Stimulated activated CD4-positive, alpha-beta T cell treated with anti-CD3 and anti-CD28 coated beads, TNF-alpha, amount 100 ng/mL, for 1 hour (primary cell): Measurements from ENCODE around the gene CBLB.
"Not testable (repeated sequence)": the region's sequence is repeated elsewhere in the genome, so short reads cannot be mapped to it uniquely, and the experiment has no call there.

Experiments
- DNase-seq, 3 donors: peaks; one replicate each; pipeline ENCODE4 v3.0.0-alpha.2; 2020; ENCODE audit warnings: low read depth in 3 of 3, low spot score in 1 of 3

CBLB gene

DNA sequence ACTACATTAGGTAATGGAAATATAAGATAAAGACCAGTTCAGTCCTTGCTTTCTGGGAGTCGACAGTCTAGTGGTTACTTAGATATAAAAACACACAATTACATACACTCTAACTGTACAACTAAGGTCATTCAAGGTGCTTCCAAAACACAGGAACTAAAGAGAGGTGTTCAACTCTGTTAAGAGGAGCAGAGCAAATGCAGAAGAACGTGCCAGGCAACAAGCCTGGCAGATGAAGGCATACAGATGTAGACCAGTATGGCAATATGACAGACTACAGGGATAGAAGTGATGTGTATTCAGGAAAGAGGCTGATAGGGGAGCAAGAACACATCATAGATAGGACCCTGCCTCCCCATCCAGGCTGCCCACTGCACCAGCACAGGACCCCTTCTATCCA, 78.3 kb downstream of the CBLB start:
- no peak for DNase-seq

DNA sequence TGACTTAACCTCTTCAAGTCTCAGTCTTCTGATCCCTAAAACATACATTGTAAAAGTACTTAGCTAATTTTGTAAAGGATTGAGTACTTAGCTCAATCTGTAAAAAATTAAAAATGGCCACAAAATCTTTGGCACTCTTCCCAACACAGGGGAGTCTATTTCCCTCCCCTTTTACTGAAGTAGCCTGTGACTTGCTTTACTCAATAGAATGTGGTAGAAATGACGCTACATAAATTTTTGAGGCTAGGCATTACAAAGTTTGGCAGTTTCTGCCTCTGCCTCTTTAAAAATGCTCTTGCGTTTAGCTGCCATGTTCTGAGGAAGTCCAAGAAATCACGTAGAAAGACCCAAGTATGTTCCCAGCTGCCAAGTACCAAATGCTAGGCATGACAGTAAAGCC, 80.2 kb downstream of the CBLB start:
- DNase-seq: no peak

DNA sequence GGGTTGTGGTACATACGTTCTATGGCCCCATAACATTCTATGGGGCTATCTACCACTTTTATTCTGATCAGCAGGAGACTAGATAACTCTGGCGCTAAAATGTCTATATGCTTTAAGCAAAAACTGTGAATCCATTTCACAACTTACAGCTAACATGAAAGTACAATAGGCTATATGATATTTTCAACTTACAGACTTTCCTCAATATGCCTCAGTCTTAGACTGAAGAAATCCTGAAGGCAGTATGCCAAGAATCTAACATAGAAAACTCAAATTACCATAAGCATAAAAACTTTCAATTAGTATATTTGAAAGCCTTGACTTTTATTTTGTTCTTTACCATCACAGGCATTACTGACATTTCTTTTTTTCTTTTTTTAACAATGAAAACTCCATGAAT, 81.4 kb downstream of the CBLB start:
- DNase-seq: no peak

DNA sequence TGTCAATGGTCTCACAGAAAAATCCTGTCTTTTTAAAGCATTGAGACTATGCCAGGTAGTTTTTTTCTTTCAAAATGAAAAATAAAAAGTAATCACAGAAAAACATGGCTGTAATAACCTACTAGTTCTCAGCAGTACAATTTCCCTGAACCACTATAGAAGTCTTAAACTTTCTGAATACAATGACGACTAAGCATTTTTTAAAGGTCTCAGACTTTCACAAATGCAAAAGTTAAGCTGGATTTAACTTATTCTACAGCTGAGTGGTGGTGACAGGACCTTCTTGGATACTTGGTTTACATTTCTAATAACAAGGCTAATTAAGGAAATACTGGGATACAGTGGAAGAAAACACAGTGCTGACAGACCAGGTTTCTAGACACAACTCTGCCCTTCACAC, 81.8 kb downstream of the CBLB start:
- no peak for DNase-seq

DNA sequence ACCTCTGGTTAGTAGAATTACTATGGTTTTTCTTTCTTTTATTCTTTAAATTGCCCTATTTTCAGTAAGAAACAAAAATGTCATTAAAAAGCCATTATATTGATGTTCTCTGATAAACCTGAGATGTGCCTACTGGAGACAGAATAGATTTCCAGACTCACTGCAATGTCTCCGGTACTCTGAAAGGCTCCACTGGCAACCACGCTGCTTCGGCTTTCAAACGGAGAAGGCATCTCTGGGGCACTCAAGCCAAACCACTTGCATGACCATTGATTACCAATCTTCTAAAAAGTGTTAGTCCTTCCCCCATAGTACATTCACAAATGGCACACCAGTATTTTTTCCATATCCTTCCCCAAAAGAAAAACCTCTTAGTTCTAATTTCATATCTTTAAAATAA, 82.6 kb downstream of the CBLB start:
- DNase-seq: no peak

DNA sequence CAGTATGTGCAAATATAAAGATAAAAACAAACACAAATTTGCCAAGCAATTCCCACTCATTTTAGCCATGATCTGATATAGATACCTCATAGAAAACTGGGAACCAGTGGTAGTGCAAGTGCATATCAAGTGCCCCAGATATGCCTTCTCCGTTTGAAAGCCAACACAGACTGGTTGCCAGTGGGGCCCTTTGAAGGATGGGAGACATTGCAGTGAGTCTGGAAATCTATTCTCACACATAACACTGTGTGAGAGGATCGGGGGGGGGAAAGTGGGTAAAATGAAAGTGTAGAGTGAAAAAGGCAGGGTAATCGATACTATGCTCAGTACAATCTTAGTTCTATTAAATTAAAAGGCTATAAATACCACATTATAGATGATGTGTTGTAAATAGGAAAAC, 83.0 kb downstream of the CBLB start:
- no peak for DNase-seq

DNA sequence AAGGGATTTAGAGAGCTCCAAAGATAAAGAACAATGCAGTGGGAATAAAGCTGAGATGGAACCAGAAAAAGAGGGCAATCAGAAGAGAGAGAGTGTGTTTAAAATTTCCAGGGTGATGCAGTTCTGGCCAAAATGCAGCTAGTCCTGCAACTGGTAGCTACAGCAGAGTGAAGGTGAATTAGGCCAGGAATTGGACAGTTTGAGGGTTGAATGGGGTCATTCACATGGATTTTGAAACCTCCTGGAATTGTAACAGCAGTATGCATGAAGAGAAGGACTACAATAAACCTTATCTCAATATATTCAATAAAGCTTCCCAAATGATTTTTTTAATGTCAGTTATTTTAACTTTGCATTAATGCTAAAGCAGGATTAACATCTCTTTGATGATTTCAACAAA, 85.2 kb downstream of the CBLB start:
- DNase-seq: no peak

DNA sequence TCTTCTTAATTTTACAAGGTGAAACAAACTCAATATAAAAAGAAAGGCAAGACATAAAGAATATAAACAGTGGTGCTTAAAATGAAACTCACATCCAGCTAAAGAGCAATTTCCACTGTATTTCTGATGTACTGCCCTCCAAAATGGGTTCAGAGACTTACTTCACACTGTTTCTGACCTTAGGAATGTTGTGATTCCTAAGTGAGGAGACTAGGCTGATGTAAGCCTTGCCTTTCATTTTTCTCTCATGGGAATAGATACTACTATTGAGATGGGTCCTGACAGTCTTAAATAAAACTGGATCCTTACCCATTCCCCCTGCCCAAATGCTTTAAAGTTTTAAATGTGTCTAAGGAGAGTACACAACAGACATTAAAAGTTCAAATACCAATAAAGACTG, 86.9 kb downstream of the CBLB start:
- no peak for DNase-seq

DNA sequence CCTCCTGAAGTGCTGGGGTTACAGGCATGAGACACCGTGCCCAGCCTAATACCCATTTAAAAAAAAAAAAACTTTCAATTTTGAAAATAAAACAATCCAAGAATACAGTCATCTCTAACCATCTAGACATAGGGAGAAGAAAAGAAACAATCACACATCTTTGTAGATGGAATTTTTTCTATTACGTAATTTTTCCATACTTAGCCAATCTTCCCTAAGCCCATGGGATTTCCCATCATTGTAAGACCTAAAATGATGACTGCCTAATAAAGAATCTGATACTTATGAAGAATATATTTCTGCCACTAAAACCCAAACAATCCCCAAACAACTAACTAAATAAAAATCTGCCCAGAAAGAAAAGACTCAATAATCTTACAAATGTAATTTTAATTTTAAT, 88.7 kb downstream of the CBLB start:
- no peak for DNase-seq

DNA sequence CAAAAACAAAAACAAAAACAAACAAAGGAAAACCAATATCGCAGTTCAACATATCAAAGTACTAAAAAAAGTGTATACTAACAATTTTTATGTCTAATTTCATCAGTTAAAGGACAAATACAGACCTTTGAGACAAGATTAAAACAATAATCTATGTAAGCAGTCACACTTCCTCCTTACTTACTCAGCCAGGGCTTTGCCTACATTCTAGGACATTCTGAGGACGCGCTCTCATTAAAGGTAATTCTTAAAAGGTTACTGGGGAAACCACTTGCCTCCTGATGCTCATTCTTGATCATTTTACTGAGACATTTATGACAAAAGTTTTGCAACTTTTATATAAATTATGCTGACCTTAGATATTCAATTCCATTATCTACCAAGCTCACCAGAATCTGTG, 93.4 kb downstream of the CBLB start:
- no peak for DNase-seq

DNA sequence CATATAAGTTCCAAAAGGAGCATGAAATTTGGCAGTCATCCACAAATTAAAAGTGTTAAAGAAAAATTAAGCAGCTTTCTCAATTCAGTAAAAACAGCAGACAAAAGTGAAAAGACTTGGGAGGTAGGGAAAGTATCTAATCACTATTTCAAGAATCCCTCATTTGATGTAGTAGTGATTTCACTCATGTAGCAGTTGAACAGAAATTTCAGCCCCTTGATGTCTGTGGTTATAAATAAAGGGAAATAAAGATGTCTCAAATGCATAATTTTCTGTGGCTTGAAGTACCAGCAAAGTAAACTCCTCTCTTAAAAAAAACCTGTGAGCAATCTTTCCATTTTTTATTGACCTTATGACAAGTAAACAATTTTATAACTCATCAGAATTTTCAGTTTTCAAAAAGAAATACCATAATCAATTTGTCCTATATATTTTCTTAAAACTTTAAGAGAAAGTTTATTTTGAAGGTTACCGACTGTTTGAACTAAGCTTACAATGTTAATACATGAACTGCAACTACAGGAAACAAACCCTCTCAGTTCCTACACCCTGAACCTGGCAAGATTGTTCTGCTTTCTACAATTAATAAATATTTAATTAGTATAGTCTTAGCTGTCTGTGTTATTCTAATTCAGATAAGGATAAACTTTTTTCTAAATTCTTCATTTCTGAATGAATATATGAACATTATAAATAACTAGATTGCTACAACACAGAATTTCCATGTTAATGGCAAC, 94.2 kb downstream of the CBLB start:
- no peak for DNase-seq

DNA sequence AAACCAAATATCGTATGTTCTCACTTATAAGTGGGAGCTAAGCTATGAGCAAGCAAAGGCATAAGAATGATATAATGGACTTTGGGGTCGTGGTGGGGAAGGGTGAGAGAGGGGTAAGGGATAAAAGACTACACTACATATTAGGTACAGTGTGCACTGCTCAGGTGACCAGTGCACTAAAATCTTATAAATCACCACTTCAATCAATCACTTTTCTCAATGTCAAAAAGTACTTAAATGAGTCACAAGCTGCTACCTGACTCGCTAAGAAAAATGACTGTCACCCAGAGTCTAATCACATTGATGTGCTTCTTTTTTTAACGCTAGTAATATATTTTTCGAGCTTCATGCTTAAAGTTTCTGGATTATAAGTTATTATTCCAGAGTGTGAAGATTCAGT, 95.5 kb downstream of the CBLB start:
- no peak for DNase-seq

DNA sequence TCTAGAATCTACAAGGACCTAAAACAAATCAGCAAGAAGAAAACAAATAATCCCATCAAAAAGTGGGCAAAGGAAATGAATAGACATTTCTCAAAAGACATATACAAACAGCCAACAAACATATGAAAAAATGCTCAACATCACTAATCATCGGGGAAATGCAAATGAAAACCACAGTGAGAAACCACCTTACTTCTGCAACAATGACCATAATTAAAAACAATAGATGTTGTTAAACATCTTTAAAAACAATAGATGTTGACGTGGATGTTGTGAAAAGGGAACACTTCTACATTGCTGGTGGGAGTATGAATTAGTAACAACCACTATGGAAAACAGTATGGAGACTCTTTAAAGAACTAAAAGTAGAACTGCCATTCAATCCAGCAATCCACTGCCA, 96.2 kb downstream of the CBLB start:
- DNase-seq: no peak

DNA sequence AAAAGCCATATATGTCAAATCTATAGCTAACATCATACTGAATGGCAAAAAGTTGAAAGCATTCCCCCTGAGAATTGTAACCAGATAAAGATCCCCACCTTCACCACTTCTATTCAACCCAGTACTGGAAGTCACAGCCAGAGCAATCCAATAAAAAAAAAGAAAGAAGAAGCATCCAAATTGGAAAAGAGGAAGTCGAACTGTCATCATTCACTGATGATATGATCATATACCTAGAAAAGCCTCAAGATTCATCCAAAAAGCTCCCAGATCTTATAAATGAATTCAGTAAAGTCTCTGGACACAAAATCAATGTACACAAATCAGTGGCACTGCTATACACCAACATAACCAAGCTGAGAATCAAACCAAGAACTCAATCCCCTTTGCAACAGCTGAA, 97.4 kb downstream of the CBLB start:
- no peak for DNase-seq

DNA sequence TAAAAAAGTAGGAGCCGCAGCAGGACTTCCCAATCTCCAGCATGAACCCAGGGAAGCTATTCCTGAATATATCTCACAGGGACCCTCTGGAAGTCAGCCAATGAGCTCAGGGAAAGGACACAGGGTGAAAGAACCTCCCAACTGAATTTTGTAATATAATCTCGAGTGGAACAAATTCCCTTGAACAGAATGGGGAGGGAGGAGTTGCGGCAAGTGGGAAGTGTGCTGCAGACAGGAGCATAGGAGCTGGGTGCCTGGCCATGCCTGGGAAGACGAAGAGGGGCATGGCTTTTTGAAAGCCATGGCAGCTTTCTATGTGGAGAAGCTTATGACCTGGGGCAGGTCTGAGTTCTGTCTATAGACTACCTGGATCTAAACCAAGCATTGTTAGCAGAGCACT, 98.4 kb downstream of the CBLB start:
- DNase-seq: no peak

DNA sequence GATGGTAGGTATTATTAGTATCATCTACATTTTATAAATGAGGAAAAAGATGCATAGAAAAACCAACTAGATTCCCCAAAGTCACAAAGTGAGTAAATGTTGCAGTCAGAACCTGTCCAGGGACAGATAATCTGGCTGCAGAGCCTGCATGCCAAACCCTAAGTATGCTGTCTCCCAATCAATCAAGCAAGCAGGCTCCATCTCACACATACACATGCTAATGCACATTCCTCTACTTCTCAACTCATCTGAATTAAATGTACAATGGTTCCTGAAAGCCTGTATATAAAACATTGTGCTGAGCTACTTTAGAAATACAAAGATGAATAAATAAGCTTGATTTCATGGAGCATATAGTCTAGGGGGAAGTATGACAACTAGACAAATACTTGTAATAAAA, 101.0 kb downstream of the CBLB start:
- DNase-seq: no peak

DNA sequence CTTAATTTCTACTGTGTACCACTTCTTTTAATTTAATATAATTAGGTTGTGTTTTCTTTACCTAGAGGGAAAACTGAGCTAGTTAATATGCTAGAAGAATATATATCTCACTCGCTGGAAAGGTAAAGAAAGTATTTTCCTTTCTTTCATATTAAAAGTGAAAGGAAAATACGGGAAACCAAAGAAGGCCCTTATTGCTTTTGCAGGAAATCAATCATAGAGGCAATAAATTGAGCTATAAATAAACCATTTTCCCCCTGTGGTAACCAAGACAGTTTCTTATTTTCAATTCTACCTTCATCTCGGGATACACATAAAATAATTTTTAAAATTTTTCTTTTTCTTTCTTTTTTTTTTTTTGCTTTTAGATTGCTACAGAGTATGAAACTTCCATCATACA, 101.6 kb downstream of the CBLB start:
- DNase-seq: no peak

DNA sequence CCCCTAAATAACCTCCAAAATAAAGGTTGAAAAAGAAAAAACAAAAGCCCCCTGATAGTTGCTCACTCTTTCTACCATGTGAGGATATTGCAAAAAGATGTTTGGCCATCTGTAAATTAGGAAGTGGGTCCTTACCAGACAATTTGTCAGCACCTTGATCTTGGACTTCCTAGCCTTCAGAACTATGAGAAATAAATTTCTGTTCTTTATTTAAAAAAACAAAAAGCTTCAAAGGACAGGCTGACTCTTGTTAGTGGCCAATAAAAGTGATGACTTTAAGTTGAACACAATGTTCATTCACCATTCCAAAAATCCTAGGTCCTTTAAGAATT, 103.5 kb downstream of the CBLB start:
- DNase-seq: no peak

DNA sequence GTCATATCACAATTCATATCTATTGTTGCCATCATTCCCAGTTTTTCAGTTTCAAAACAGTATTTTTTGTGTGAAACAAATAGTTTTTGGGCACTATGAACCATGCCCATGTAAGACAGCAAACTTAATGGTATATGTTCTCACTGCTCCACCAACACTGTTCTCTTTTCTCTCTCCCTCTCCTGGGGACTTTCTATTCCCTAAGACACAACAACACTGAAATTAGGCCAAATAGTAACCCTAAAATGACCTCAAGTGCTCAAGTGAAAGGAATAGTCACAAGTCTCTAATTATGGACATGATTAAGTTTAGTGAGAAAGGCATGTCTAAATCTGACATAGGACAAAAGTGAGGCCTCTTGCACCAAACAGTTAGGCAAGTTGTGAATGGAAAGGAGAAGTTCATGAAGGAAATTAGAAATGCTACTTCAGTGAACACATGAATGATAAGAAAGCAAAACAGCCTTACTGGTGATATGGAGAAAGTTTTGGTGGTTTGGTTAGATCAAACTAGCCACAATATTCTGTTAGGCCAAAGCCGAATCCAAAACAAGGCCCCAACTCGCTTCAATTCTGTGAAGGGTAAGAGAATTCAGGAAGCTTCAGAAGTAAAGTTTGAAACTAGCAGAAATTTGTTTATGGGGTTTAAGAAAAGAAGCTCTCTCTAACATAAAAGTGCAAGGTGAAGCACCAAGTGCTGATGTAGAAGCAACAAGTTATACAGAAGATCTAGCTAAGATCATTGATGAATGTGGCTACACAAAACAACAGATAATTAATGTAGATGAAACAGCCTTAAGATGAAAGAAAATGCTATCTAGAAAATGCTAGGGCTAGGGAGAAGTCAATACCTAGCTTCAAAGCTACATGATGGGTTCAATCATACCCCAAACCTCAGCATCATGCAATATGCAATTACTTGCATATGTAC, 104.2 kb downstream of the CBLB start:
- DNase-seq: no peak

DNA sequence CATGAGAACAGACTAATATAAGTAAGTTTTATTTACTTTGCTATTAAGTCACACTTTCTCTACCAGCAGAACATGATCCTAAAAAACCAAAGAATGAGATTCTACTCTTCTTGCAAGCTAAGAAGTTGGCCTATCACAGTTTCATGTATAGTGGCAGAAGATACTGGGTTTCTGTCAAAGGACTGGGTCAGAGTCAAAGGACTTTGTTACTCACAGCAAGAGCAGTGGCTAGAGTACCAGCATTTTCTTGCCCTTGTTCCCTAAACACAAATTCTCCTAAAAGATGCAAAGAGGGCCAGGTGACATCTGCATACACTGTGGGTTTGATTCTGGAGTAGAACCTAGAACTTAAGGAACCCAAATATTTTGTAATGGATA, 105.2 kb downstream of the CBLB start:
- no peak for DNase-seq

DNA sequence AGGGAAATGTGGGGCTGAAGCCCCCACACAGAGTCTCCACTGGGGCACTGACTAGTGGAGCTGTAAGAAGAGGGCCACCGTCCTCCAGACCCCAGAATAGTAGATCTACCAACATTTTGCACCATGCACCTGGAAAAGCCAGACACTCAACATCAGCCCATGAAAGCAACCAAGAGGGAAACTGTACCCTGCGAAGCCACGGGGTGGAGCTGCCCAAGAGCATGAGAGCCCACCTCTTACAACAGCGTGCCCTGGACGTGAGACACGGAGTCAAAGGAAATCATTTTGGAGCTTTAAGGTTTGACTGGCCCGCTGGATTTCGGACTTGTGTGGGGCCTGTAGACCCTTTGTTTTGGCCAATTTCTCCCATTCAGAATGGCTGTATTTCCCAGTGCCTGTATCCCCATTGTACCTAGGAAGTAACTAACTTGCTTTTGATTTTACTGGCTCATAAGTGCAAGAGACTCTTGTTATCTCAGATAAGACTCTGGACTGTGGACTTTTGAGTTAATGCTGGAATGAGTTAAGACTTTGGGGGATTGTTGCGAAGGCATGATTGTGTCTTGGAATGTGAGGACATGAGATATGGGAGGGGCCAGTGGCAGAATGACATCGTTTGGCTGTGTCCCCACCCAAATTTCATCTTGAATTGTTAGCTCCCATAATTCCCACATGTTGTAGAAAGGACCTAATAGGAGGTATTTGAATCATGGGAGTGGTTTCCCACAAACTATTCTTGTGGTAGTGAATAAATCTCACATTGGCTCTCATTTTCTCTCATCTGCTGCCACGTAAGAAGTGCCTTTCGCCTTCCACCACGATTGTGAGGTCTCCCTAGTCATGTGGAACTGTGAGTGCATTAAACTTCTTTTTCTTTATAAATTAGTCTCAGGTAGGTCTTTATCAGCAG, 105.8 kb downstream of the CBLB start:
- DNase-seq: no peak

DNA sequence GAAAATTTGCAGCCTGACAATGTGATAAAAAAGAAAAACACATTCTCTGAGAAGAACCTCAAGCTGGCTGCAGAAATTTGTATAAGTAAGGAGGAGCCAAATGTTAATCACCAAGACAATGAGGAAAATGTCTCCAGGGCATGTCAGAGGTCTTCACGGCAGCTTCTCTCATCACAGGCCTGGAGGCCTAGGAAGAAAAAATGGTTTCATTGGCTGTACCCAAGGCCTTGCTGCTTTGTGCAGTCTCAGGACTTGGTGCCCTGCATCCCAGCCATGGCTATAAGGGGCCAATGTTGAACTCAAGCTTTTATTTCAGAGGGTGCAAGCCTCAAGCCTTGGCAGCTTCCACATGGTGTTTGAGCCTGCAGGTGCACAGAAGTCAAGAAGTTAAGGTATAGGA, 106.6 kb downstream of the CBLB start:
- DNase-seq: not testable (repeated sequence)
